ENCODE results near the gene PLXNB3. TPM values are rescaled to one million over a fixed set of nuclear protein-coding genes. Genes with fewer than 3 reads are reported as not detected.

The PLXNB3 gene
- total and polyA plus RNA-seq, 7 experiments from 2014 or later = 0.45 to 1.6 (median 0.68) TPM; not detected in 4

GRCh38 chrX:153789654-153790053 is 25.6 kb downstream of the PLXNB3 start:
- no peaks in the 10 kb centered on the region for H3K9me3 ChIP-seq (ENCODE audit: control insufficient read depth in 2 of 3, low read length in 3 of 3)
- H3K4me3 ChIP-seq (ENCODE audit: low read length) = no peak overlapping the region
- Mint-ChIP-seq H3K36me3 (peaks cover 0 to 6% (median 0%) of the 10 kb centered on the region in 5 donors), H3K27ac (no peak overlapping the region), H3K27me3 (no peaks in the 10 kb centered on the region), H3K9me3 (peaks cover 0 to 2% (median 0%) of the 10 kb centered on the region in 11 donors), H3K4me1 (peaks cover 0 to 19% (median 13%) of the 10 kb centered on the region in 7 donors), H3K4me3 (no peak overlapping the region)
- ChIA-PET CTCF (no interaction called here), POLR2A (no interaction called here)
- no peak for DNase-seq
- H3K27me3 ChIP-seq (ENCODE audit: control insufficient read depth in 2 of 2, insufficient read depth in 2 of 2, low read length in 2 of 2) = no peaks in the 10 kb centered on the region
- peaks cover 8 to 12% of the 10 kb centered on the region in 2 donors for H3K4me1 ChIP-seq (ENCODE audit: control insufficient read depth in 2 of 2, insufficient read depth in 2 of 2, low read length in 2 of 2)
- ATAC-seq = no peak
- no peak overlapping the region for H3K27ac ChIP-seq (ENCODE audit: low read depth, low read length)
- intact Hi-C loops (cut with micrococcal nuclease) = loop anchor here in 1 of 2 donors (10.0 kb wide), 1 partner anchor 585 kb away; the partner anchor contains the start of genes EMD and FLNA
- peaks cover 0 to 54% (median 0%) of the 10 kb centered on the region in 3 experiments for H3K36me3 ChIP-seq (ENCODE audit: control insufficient read depth in 2 of 3, insufficient read depth in 3 of 3, low read length in 3 of 3)

GRCh38 chrX:153791104-153791852 is 27.2 kb downstream of the PLXNB3 start:
- Mint-ChIP-seq H3K36me3 (peaks cover 0 to 6% (median 0%) of the 10 kb centered on the region in 5 donors), H3K4me3 (peak overlapping the region in 1 of 10 donors; percentile 11), H3K27me3 (no peaks in the 10 kb centered on the region), H3K27ac (no peak overlapping the region), H3K9me3 (peaks cover 0 to 2% (median 0%) of the 10 kb centered on the region in 11 donors), H3K4me1 (peaks cover 0 to 28% (median 22%) of the 10 kb centered on the region in 7 donors)
- intact Hi-C loops (cut with micrococcal nuclease) = loop anchor here in 1 of 2 donors (10.0 kb wide), 1 partner anchor 584 kb away; the partner anchor contains the start of genes EMD and FLNA
- CTCF ChIA-PET = no interaction called here
- H3K27ac ChIP-seq (ENCODE audit: low read depth, low read length) = no peak overlapping the region
- H3K4me1 ChIP-seq (ENCODE audit: control insufficient read depth in 2 of 2, insufficient read depth in 2 of 2, low read length in 2 of 2) = peaks cover 8 to 12% of the 10 kb centered on the region in 2 donors
- DNase-seq (no peak), ATAC-seq (no peak)
- POLR2A ChIA-PET = interaction anchor here (0.5 kb wide), 1 partner anchor 106 kb away, joined by 4 read pairs; no protein-coding TSS in a partner anchor
- no peaks in the 10 kb centered on the region for H3K9me3 ChIP-seq (ENCODE audit: control insufficient read depth in 2 of 3, low read length in 3 of 3)
- no peak overlapping the region for H3K4me3 ChIP-seq (ENCODE audit: low read length)
- no peaks in the 10 kb centered on the region for H3K27me3 ChIP-seq (ENCODE audit: control insufficient read depth in 2 of 2, insufficient read depth in 2 of 2, low read length in 2 of 2)
- H3K36me3 ChIP-seq (ENCODE audit: control insufficient read depth in 2 of 3, insufficient read depth in 3 of 3, low read length in 3 of 3) = peaks cover 0 to 43% (median 0%) of the 10 kb centered on the region in 3 experiments

GRCh38 chrX:153792368-153792767 is 28.3 kb downstream of the PLXNB3 start:
- Histone ChIP-seq H3K27me3 (ENCODE audit: control insufficient read depth in 2 of 2, insufficient read depth in 2 of 2, low read length in 2 of 2) (no peaks in the 10 kb centered on the region), H3K27ac (ENCODE audit: low read depth, low read length) (no peak overlapping the region), H3K36me3 (ENCODE audit: control insufficient read depth in 2 of 3, insufficient read depth in 3 of 3, low read length in 3 of 3) (peaks cover 0 to 39% (median 0%) of the 10 kb centered on the region in 3 experiments), H3K4me1 (ENCODE audit: control insufficient read depth in 2 of 2, insufficient read depth in 2 of 2, low read length in 2 of 2) (peaks cover 8 to 12% of the 10 kb centered on the region in 2 donors), H3K9me3 (ENCODE audit: control insufficient read depth in 2 of 3, low read length in 3 of 3) (no peaks in the 10 kb centered on the region), H3K4me3 (ENCODE audit: low read length) (no peak overlapping the region)
- ATAC-seq = no peak
- ChIA-PET POLR2A (interaction anchor here (0.9 kb wide), 1 partner anchor 134 kb away, joined by 4 read pairs; the partner anchor contains the start of gene ARHGAP4), CTCF (no interaction called here)
- peak overlapping the region in 6 of 10 donors; percentile 87 to 95 (median 92) for H3K4me3 Mint-ChIP-seq
- peaks cover 0 to 2% (median 0%) of the 10 kb centered on the region in 11 donors for H3K9me3 Mint-ChIP-seq
- H3K27ac Mint-ChIP-seq = no peak overlapping the region
- peaks cover 0 to 6% (median 0%) of the 10 kb centered on the region in 5 donors for H3K36me3 Mint-ChIP-seq
- intact Hi-C loops (cut with micrococcal nuclease) = loop anchor here in 1 of 2 donors (10.0 kb wide), 1 partner anchor 582 kb away; the partner anchor contains the start of genes EMD and FLNA
- H3K4me1 Mint-ChIP-seq = peaks cover 0 to 34% (median 25%) of the 10 kb centered on the region in 7 donors
- DNase-seq = no peak
- no peaks in the 10 kb centered on the region for H3K27me3 Mint-ChIP-seq

GRCh38 chrX:153793291-153793690 is 29.2 kb downstream of the PLXNB3 start:
- DNase-seq (no peak), ATAC-seq (no peak)
- Mint-ChIP-seq H3K36me3 (peaks cover 0 to 6% (median 0%) of the 10 kb centered on the region in 5 donors), H3K27ac (peak overlapping the region; percentile 48 to 95 (median 89)), H3K9me3 (peaks cover 0 to 2% (median 0%) of the 10 kb centered on the region in 11 donors), H3K27me3 (no peaks in the 10 kb centered on the region), H3K4me3 (peak overlapping the region; percentile 86 to 95 (median 92)), H3K4me1 (peaks cover 0 to 38% (median 25%) of the 10 kb centered on the region in 7 donors)
- peak overlapping the region; percentile 97 for H3K27ac ChIP-seq (ENCODE audit: low read depth, low read length)
- no peaks in the 10 kb centered on the region for H3K27me3 ChIP-seq (ENCODE audit: control insufficient read depth in 2 of 2, insufficient read depth in 2 of 2, low read length in 2 of 2)
- peaks cover 8 to 12% of the 10 kb centered on the region in 2 donors for H3K4me1 ChIP-seq (ENCODE audit: control insufficient read depth in 2 of 2, insufficient read depth in 2 of 2, low read length in 2 of 2)
- ChIA-PET CTCF (no interaction called here), POLR2A (interaction anchor here (1.5 to 2.5 kb wide), 3 partner anchors 69 to 178 kb away, joined by 3 to 30 read pairs (median 5); partner anchors contain the start of genes ARHGAP4, BCAP31 and HCFC1)
- peaks cover 0 to 37% (median 0%) of the 10 kb centered on the region in 3 experiments for H3K36me3 ChIP-seq (ENCODE audit: control insufficient read depth in 2 of 3, insufficient read depth in 3 of 3, low read length in 3 of 3)
- no peaks in the 10 kb centered on the region for H3K9me3 ChIP-seq (ENCODE audit: control insufficient read depth in 2 of 3, low read length in 3 of 3)
- intact Hi-C loops (cut with micrococcal nuclease) = loop anchor here in 1 of 2 donors (10.0 kb wide), 1 partner anchor 582 kb away; the partner anchor contains the start of genes EMD and FLNA
- peak overlapping the region; percentile 75 for H3K4me3 ChIP-seq (ENCODE audit: low read length)

GRCh38 chrX:153794018-153794896 is 30.2 kb downstream of the PLXNB3 start, which contains the start of the genes IDH3G and SSR4:
Gene IDH3G (minus strand): TSS chrX:153794375. CDS start chrX:153794326, 49 bp downstream.
Gene SSR4 (plus strand): TSS chrX:153794668. CDS start chrX:153794688, 20 bp downstream.
- POLR2A ChIA-PET = interaction anchor here (0.7 to 2.5 kb wide), 8 partner anchors 24 to 180 kb away, joined by 3 to 30 read pairs (median 4); partner anchors contain the start of genes ARHGAP4, BCAP31 and HCFC1
- H3K36me3 Mint-ChIP-seq = peaks cover 0 to 6% (median 0%) of the 10 kb centered on the region in 5 donors
- H3K4me3 ChIP-seq (ENCODE audit: low read length) = peak within 1 kb of the TSS; percentile 75

More at GRCh38 chrX:153794018-153794896, 30.2 kb downstream of the PLXNB3 start, which contains the start of the genes IDH3G and SSR4:
- H3K4me1 ChIP-seq (ENCODE audit: control insufficient read depth in 2 of 2, insufficient read depth in 2 of 2, low read length in 2 of 2) = peaks cover 8 to 12% of the 10 kb centered on the region in 2 donors
- CTCF ChIA-PET = interaction anchor here (1.0 kb wide), 1 partner anchor 228 kb away, joined by 3 read pairs; no protein-coding TSS in a partner anchor
- intact Hi-C loops (cut with micrococcal nuclease) = loop anchor here (1.0 to 10.0 kb wide), 13 partner anchors 23 to 753 kb away; partner anchors contain the start of genes ABCD1 (in 2 of the 2), BCAP31 (in 2 of the 2), HAUS7 (in 2 of the 2) and CCNQ (in 1 of the 2)
- peak within 1 kb of the TSS; percentile 86 to 95 (median 92) for H3K27ac Mint-ChIP-seq
- peak within 1 kb of the TSS; percentile 97 for H3K27ac ChIP-seq (ENCODE audit: low read depth, low read length)
- H3K4me1 Mint-ChIP-seq = peaks cover 0 to 39% (median 25%) of the 10 kb centered on the region in 7 donors
- H3K9me3 Mint-ChIP-seq = peaks cover 0 to 2% (median 0%) of the 10 kb centered on the region in 11 donors
- H3K36me3 ChIP-seq (ENCODE audit: control insufficient read depth in 2 of 3, insufficient read depth in 3 of 3, low read length in 3 of 3) = peaks cover 0 to 37% (median 0%) of the 10 kb centered on the region in 3 experiments
- H3K4me3 Mint-ChIP-seq = peak within 1 kb of the TSS; percentile 86 to 95 (median 92)
- ATAC-seq (peak; percentile 97), DNase-seq (peak; percentile 83 to 96 (median 93))
- H3K27me3 ChIP-seq (ENCODE audit: control insufficient read depth in 2 of 2, insufficient read depth in 2 of 2, low read length in 2 of 2) = no peaks in the 10 kb centered on the region
- no peaks in the 10 kb centered on the region for H3K27me3 Mint-ChIP-seq
- no peaks in the 10 kb centered on the region for H3K9me3 ChIP-seq (ENCODE audit: control insufficient read depth in 2 of 3, low read length in 3 of 3)

Measured in naive thymus-derived CD4-positive, alpha-beta T cell (primary cell).